ENCODE results near the gene SMC6. TPM values are rescaled to one million over a fixed set of nuclear protein-coding genes. Genes with fewer than 3 reads are reported as not detected.
A peak's percentile ranks its signal among the peaks of the same experiment; 100 is the strongest.

The SMC6 gene
- total RNA-seq, 1 experiment from 2014 or later, result 28.5 TPM

GRCh38 chr2:17649026-17649425, 104.6 kb downstream of the SMC6 start:
- DNase-seq (ENCODE audit: low read depth), result no peak

GRCh38 chr2:17648581-17648980, 105.0 kb downstream of the SMC6 start:
- no peak for DNase-seq (ENCODE audit: low read depth)

- no peak for DNase-seq (ENCODE audit: low read depth)
Observed at GRCh38 chr2:17646838-17647701, 106.5 kb downstream of the SMC6 start.

- peak; percentile 75 for DNase-seq (ENCODE audit: low read depth)
Observed at GRCh38 chr2:17646081-17646554, 107.5 kb downstream of the SMC6 start.

DNA sequence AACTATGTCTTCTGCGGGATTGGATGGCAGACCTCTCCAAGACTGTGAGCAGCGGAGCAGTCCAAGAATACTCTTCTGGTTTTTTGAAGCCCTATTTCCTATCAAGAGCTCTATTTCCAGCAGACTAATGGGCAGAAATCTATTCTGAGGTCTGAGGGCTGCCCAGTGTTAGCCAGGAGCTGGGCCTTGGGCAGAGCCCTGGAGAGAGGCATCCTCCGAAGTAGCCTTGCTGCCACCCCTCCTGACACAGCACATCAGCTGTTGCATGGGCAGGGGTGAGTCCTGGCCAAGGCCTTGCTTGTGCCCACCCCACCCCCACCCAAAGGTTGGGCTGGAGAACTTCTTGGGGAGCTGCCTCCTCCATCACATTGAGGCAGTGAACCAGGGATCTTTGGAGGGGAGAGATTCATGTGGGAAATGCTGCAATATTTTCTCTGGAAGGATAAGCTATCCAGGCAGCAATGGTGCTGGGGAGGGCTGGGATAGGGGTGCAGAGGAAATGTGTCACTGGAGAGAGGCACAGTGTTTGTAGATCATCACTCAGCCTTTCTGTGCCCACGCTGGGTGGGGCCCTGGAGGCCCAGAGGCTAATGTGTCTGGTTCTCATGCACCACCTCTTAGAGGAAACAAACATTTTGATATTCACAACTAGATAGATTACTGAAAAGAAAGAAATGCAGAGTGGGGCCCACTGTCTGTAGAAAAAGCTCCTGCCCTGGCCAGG, 108.5 kb downstream of the SMC6 start:
- DNase-seq (ENCODE audit: low read depth), result peak; percentile 39

- DNase-seq (ENCODE audit: low read depth), result peak; percentile 94
Observed at GRCh38 chr2:17643031-17643615, 110.5 kb downstream of the SMC6 start.

GRCh38 chr2:17640406-17640805, 113.2 kb downstream of the SMC6 start:
- no peak for DNase-seq (ENCODE audit: low read depth)

DNA sequence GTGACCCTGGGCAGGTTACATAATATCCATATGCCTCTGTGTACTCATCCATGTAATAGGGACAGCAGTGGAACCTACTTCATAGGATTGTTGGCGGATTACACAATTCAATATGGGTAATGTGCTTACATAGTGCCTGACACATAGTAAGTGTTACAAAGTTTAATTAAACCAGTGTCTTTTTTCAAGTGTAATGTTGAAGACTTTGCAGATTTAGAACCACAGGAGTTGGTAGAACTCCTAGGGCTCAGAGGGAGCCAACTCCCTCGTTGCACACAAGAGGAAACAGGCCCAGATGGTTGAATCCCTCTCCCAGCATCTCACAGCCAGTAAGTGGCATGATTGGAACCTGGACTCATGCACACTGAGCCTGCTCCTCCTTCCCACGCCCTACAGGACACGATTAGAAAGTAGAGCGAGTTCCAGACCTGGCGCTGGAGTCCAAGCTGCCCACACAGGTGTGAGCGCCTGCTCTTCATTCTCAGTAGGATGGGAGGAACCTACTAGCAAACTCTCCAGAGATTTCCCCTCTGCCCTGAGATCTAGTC, 115.3 kb downstream of the SMC6 start:
- no peak for DNase-seq (ENCODE audit: low read depth)

- peak; percentile 33 for DNase-seq (ENCODE audit: low read depth)
Observed at GRCh38 chr2:17637131-17637906, 116.3 kb downstream of the SMC6 start.

GRCh38 chr2:17636257-17636656, 117.4 kb downstream of the SMC6 start:
- DNase-seq (ENCODE audit: low read depth), result no peak

DNA sequence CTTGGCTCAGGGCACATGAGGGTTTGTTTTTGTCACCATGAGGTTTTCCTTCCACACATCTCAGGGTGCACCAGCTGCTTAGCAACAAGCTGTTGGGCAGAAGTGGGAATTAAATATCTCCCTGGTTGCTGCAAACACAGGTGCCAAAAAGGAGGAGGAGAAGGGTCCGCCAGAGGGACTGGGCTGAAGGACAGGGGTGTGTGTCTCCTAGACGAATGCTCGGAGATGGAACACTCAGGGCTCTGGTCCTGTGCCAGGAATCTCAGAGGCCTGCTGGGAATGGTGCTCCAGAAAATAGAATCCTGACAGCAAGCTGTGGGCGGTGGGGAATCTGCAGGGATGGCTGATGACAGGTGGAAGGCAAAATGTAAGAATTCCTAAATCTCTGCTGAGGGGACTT, 118.6 kb downstream of the SMC6 start:
- no peak for DNase-seq (ENCODE audit: low read depth)

DNA sequence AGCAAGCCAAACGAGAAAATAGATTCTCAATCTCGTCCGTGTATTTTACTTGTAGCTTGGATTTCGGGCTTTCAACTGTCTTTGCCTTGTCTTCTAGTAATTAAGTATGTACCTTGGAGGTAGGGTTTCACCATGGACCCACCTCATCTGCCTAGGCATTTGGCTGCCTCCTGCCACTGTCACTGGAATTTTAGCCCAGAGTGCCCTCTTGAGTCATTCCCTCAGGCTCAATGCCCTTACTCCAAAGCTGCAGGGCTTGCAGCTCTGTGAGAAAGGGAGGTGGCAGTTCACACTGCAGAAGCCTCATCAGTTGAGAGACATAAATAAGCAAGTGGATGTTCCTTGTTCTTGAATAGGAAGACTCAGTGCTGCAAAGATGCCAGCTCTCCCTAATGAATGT, 123.5 kb downstream of the SMC6 start:
- no peak for DNase-seq (ENCODE audit: low read depth)

- DNase-seq (ENCODE audit: low read depth), result peak; percentile 46
Observed at GRCh38 chr2:17628349-17629261, 125.0 kb downstream of the SMC6 start.

DNA sequence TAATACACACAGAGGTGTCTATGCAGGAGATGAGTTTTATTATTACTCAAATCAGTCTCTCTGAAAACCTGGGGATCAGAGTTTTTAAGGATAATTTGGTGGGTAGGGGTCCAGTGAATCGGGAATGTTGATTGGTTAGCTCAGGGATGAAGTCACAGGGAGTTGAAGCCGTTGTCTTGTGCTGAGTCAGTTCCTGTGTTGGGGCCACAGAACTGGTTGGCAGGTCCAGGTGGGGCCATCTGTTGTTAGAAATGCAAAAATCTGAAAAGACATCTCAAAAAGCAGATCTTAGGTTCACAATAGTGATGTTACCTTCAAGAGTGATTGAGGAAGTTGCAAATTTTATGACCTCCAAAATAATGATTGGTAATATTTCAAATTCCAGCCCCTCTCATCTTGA, 126.2 kb downstream of the SMC6 start:
- DNase-seq (ENCODE audit: low read depth), result peak; percentile 18

GRCh38 chr2:17626986-17627385, 126.6 kb downstream of the SMC6 start:
- DNase-seq (ENCODE audit: low read depth), result peak; percentile 60

GRCh38 chr2:17625446-17625845, 128.2 kb downstream of the SMC6 start:
- DNase-seq (ENCODE audit: low read depth), result no peak

GRCh38 chr2:17621781-17622180, 131.8 kb downstream of the SMC6 start:
- DNase-seq (ENCODE audit: low read depth), result peak; percentile 58

GRCh38 chr2:17620841-17621240, 132.8 kb downstream of the SMC6 start:
- DNase-seq (ENCODE audit: low read depth), result no peak

DNA sequence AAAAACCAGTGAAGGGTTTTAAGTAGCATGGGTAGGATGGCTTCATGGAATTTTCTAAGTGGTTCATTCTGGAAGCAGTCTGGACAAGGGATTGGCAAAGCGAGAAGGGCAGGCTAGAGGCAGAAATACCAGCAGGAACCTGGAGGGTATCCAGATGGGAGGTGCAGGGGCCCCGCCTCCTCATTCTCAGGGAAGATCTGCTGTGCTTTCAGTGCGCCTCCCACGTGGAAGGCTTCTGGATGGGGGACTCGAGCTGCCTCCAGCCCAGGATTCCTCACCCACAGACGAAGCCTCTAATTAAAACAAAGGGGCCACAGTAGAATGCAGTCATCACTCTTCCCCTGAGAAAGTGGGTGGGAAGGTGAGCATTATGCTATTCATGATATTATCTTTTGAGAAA, 133.3 kb downstream of the SMC6 start:
- peak; percentile 56 for DNase-seq (ENCODE audit: low read depth)

- DNase-seq (ENCODE audit: low read depth), result no peak
Observed at GRCh38 chr2:17617955-17618354, 135.7 kb downstream of the SMC6 start.
